ENCODE data around the gene GALR3.
A peak's percentile ranks its signal among the peaks of the same experiment; 100 is the strongest.

Gene GALR3

GRCh38 chr22:37824674-37825641 lies 1.8 kb downstream of the GALR3 start:
- DNase-seq: peak; percentile 72

GRCh38 chr22:37827056-37827455 lies 3.9 kb downstream of the GALR3 start:
- no peak for DNase-seq

GRCh38 chr22:37830093-37830842 lies 7.1 kb downstream of the GALR3 start:
- DNase-seq: no peak

- no peak for DNase-seq
These were observed 8.3 kb downstream of the GALR3 start for GRCh38 chr22:37831472-37831871.

GRCh38 chr22:37832022-37832857 lies 9.1 kb downstream of the GALR3 start:
- DNase-seq: no peak

GRCh38 chr22:37842015-37842793 lies 19.0 kb downstream of the GALR3 start:
- no peak for DNase-seq

GRCh38 chr22:37843741-37844089 lies 20.5 kb downstream of the GALR3 start:
- DNase-seq: peak; percentile 56

- DNase-seq: no peak
These were observed 21.7 kb downstream of the GALR3 start for GRCh38 chr22:37844904-37845329.

GRCh38 chr22:37846433-37846832 lies 23.3 kb downstream of the GALR3 start:
- no peak for DNase-seq

- DNase-seq: peak; percentile 68
These were observed 25.5 kb downstream of the GALR3 start for GRCh38 chr22:37848587-37849088.

- DNase-seq: peak; percentile 96
These were observed 26.0 kb downstream of the GALR3 start, which contains the start of gene EIF3L for GRCh38 chr22:37849089-37849751. Gene EIF3L (plus strand): TSS chr22:37849419. CDS start chr22:37849450, 31 bp downstream.

GRCh38 chr22:37850801-37851200 lies 27.6 kb downstream of the GALR3 start:
- DNase-seq: no peak

GRCh38 chr22:37852418-37852817 lies 29.2 kb downstream of the GALR3 start:
- DNase-seq: no peak

GRCh38 chr22:37854946-37855345 lies 31.8 kb downstream of the GALR3 start:
- DNase-seq: no peak

GRCh38 chr22:37855462-37855861 lies 32.3 kb downstream of the GALR3 start:
- DNase-seq: no peak

GRCh38 chr22:37860796-37861421 lies 37.7 kb downstream of the GALR3 start:
- DNase-seq: no peak

- no peak for DNase-seq
These were observed 39.6 kb downstream of the GALR3 start for GRCh38 chr22:37862570-37863325.

GRCh38 chr22:37865510-37865909 lies 42.3 kb downstream of the GALR3 start:
- DNase-seq: no peak

- DNase-seq: no peak
These were observed 47.1 kb downstream of the GALR3 start for GRCh38 chr22:37870273-37870672.
